ENCODE measurements around the gene ARAP1. TPM values are rescaled to one million over a fixed set of nuclear protein-coding genes. Genes with fewer than 3 reads are reported as not detected.

Gene ARAP1
- total RNA-seq, 2 donors from 2014 or later, result 98.0 to 216 TPM

- no peak for ATAC-seq (replicated peaks)
- H3K9me3 Mint-ChIP-seq, result no peaks in the 10 kb centered on the region
- H3K4me1 Mint-ChIP-seq, result peaks cover 26% of the 10 kb centered on the region
- no peak overlapping the region for H3K4me3 Mint-ChIP-seq
- no peaks in the 10 kb centered on the region for H3K36me3 Mint-ChIP-seq (ENCODE audit: low read depth)
- H3K27ac Mint-ChIP-seq, result no peak overlapping the region
- no peaks in the 10 kb centered on the region for H3K27me3 Mint-ChIP-seq
These were observed 16.6 kb downstream of the ARAP1 start for GRCh38 chr11:72735495-72736027.

- no peak for ATAC-seq (replicated peaks)
- Mint-ChIP-seq H3K27ac (peak overlapping the region; percentile 77), H3K4me1 (peaks cover 19% of the 10 kb centered on the region), H3K4me3 (no peak overlapping the region), H3K36me3 (ENCODE audit: low read depth) (no peaks in the 10 kb centered on the region), H3K27me3 (no peaks in the 10 kb centered on the region), H3K9me3 (no peaks in the 10 kb centered on the region)
These were observed 19.9 kb downstream of the ARAP1 start for GRCh38 chr11:72732329-72732728.

GRCh38 chr11:72730737-72731136 lies 21.5 kb downstream of the ARAP1 start:
- no peak for ATAC-seq (replicated peaks)
- H3K9me3 Mint-ChIP-seq, result no peaks in the 10 kb centered on the region
- peaks cover 9% of the 10 kb centered on the region for H3K4me1 Mint-ChIP-seq
- no peaks in the 10 kb centered on the region for H3K27me3 Mint-ChIP-seq
- no peaks in the 10 kb centered on the region for H3K36me3 Mint-ChIP-seq (ENCODE audit: low read depth)
- H3K27ac Mint-ChIP-seq, result peak overlapping the region; percentile 5
- H3K4me3 Mint-ChIP-seq, result no peak overlapping the region

- Mint-ChIP-seq H3K27me3 (no peaks in the 10 kb centered on the region), H3K27ac (peak overlapping the region; percentile 5), H3K4me3 (no peak overlapping the region), H3K4me1 (peaks cover 11% of the 10 kb centered on the region), H3K9me3 (no peaks in the 10 kb centered on the region), H3K36me3 (ENCODE audit: low read depth) (no peaks in the 10 kb centered on the region)
- no peak for ATAC-seq (replicated peaks)
These were observed 22.0 kb downstream of the ARAP1 start for GRCh38 chr11:72730243-72730642.

GRCh38 chr11:72727521-72727920 lies 24.7 kb downstream of the ARAP1 start:
- no peaks in the 10 kb centered on the region for H3K27me3 Mint-ChIP-seq
- peaks cover 12% of the 10 kb centered on the region for H3K4me1 Mint-ChIP-seq
- H3K36me3 Mint-ChIP-seq (ENCODE audit: low read depth), result peaks cover under 1% of the 10 kb centered on the region
- peak overlapping the region; percentile 84 for H3K27ac Mint-ChIP-seq
- no peak for ATAC-seq (replicated peaks)
- H3K4me3 Mint-ChIP-seq, result no peak overlapping the region
- H3K9me3 Mint-ChIP-seq, result no peaks in the 10 kb centered on the region

GRCh38 chr11:72726266-72727220 lies 25.7 kb downstream of the ARAP1 start:
- H3K36me3 Mint-ChIP-seq (ENCODE audit: low read depth), result peaks cover 10% of the 10 kb centered on the region
- no peak for ATAC-seq (replicated peaks)
- no peaks in the 10 kb centered on the region for H3K9me3 Mint-ChIP-seq
- H3K4me3 Mint-ChIP-seq, result no peak overlapping the region
- peaks cover 12% of the 10 kb centered on the region for H3K4me1 Mint-ChIP-seq
- H3K27me3 Mint-ChIP-seq, result no peaks in the 10 kb centered on the region
- peak overlapping the region; percentile 64 for H3K27ac Mint-ChIP-seq

- Mint-ChIP-seq H3K36me3 (ENCODE audit: low read depth) (peaks cover 19% of the 10 kb centered on the region), H3K27me3 (no peaks in the 10 kb centered on the region), H3K9me3 (no peaks in the 10 kb centered on the region), H3K4me3 (no peak overlapping the region), H3K27ac (peak overlapping the region; percentile 64), H3K4me1 (peaks cover 13% of the 10 kb centered on the region)
- ATAC-seq (replicated peaks), result no peak
These were observed 26.5 kb downstream of the ARAP1 start for GRCh38 chr11:72725724-72726028.

- peak; percentile 15 for ATAC-seq (replicated peaks)
- H3K4me3 Mint-ChIP-seq, result no peak overlapping the region
- no peaks in the 10 kb centered on the region for H3K9me3 Mint-ChIP-seq
- H3K36me3 Mint-ChIP-seq (ENCODE audit: low read depth), result peaks cover 25% of the 10 kb centered on the region
- H3K27me3 Mint-ChIP-seq, result no peaks in the 10 kb centered on the region
- H3K27ac Mint-ChIP-seq, result peak overlapping the region; percentile 64
- H3K4me1 Mint-ChIP-seq, result peaks cover 18% of the 10 kb centered on the region
These were observed 27.1 kb downstream of the ARAP1 start for GRCh38 chr11:72724851-72725723.

- H3K9me3 Mint-ChIP-seq, result no peaks in the 10 kb centered on the region
- H3K4me3 Mint-ChIP-seq, result peak overlapping the region; percentile 16
- H3K27ac Mint-ChIP-seq, result peak overlapping the region; percentile 73
- H3K4me1 Mint-ChIP-seq, result peaks cover 21% of the 10 kb centered on the region
- H3K27me3 Mint-ChIP-seq, result no peaks in the 10 kb centered on the region
- no peak for ATAC-seq (replicated peaks)
- peaks cover 35% of the 10 kb centered on the region for H3K36me3 Mint-ChIP-seq (ENCODE audit: low read depth)
These were observed 28.1 kb downstream of the ARAP1 start for GRCh38 chr11:72724021-72724551.

GRCh38 chr11:72723508-72723907 lies 28.7 kb downstream of the ARAP1 start:
- Mint-ChIP-seq H3K4me3 (peak overlapping the region; percentile 16), H3K4me1 (peaks cover 27% of the 10 kb centered on the region), H3K36me3 (ENCODE audit: low read depth) (peaks cover 41% of the 10 kb centered on the region), H3K27ac (peak overlapping the region; percentile 73), H3K27me3 (no peaks in the 10 kb centered on the region), H3K9me3 (no peaks in the 10 kb centered on the region)
- ATAC-seq (replicated peaks), result no peak

- ATAC-seq (replicated peaks), result peak; percentile 91
- H3K4me1 Mint-ChIP-seq, result peaks cover 30% of the 10 kb centered on the region
- H3K27ac Mint-ChIP-seq, result peak overlapping the region; percentile 94
- H3K9me3 Mint-ChIP-seq, result no peaks in the 10 kb centered on the region
- H3K4me3 Mint-ChIP-seq, result peak overlapping the region; percentile 95
- no peaks in the 10 kb centered on the region for H3K27me3 Mint-ChIP-seq
- H3K36me3 Mint-ChIP-seq (ENCODE audit: low read depth), result peaks cover 46% of the 10 kb centered on the region
These were observed 30.0 kb downstream of the ARAP1 start for GRCh38 chr11:72722050-72722748.

GRCh38 chr11:72721689-72722049 lies 30.5 kb downstream of the ARAP1 start:
- H3K9me3 Mint-ChIP-seq, result no peaks in the 10 kb centered on the region
- H3K4me1 Mint-ChIP-seq, result peaks cover 30% of the 10 kb centered on the region
- H3K27me3 Mint-ChIP-seq, result no peaks in the 10 kb centered on the region
- H3K4me3 Mint-ChIP-seq, result peak overlapping the region; percentile 95
- peak; percentile 36 for ATAC-seq (replicated peaks)
- peak overlapping the region; percentile 94 for H3K27ac Mint-ChIP-seq
- peaks cover 49% of the 10 kb centered on the region for H3K36me3 Mint-ChIP-seq (ENCODE audit: low read depth)

GRCh38 chr11:72721276-72721675 lies 30.9 kb downstream of the ARAP1 start:
- ATAC-seq (replicated peaks), result no peak
- Mint-ChIP-seq H3K36me3 (ENCODE audit: low read depth) (peaks cover 53% of the 10 kb centered on the region), H3K9me3 (no peaks in the 10 kb centered on the region), H3K4me1 (peaks cover 32% of the 10 kb centered on the region), H3K27me3 (no peaks in the 10 kb centered on the region), H3K27ac (peak overlapping the region; percentile 94), H3K4me3 (peak overlapping the region; percentile 95)

- H3K9me3 Mint-ChIP-seq, result no peaks in the 10 kb centered on the region
- H3K4me3 Mint-ChIP-seq, result peak overlapping the region; percentile 95
- peaks cover 58% of the 10 kb centered on the region for H3K36me3 Mint-ChIP-seq (ENCODE audit: low read depth)
- no peak for ATAC-seq (replicated peaks)
- H3K4me1 Mint-ChIP-seq, result peaks cover 34% of the 10 kb centered on the region
- peak overlapping the region; percentile 94 for H3K27ac Mint-ChIP-seq
- no peaks in the 10 kb centered on the region for H3K27me3 Mint-ChIP-seq
These were observed 31.4 kb downstream of the ARAP1 start for GRCh38 chr11:72720784-72721183.

Measured in activated T-helper 17 cell treated with anti-CD3 and anti-CD28 coated beads, Interleukin-2, amount 50 U/mL, for 72 hours (primary cell).